ENCODE data around the gene SLC25A44.

SLC25A44 gene

GRCh38 chr1:156193488-156194299, at the start of gene SLC25A44:
TSS of gene SLC25A44 (plus strand) at chr1:156194104. CDS start at chr1:156199848, 5,744 bp downstream.
- peak; percentile 97 for DNase-seq

- no peak for DNase-seq
These were observed 49.2 kb upstream of the SLC25A44 start for GRCh38 chr1:156144742-156145141.

- DNase-seq: no peak
These were observed 48.3 kb upstream of the SLC25A44 start for GRCh38 chr1:156145650-156146019.

GRCh38 chr1:156146020-156146768, 47.7 kb upstream of the SLC25A44 start:
- DNase-seq: peak; percentile 59

- no peak for DNase-seq
These were observed 47.0 kb upstream of the SLC25A44 start for GRCh38 chr1:156146769-156147405.

- no peak for DNase-seq
These were observed 45.7 kb upstream of the SLC25A44 start for GRCh38 chr1:156148216-156148615.

- no peak for DNase-seq
These were observed 44.3 kb upstream of the SLC25A44 start for GRCh38 chr1:156149374-156150332.

- DNase-seq: no peak
These were observed 43.4 kb upstream of the SLC25A44 start for GRCh38 chr1:156150333-156151011.

GRCh38 chr1:156151093-156151688, 42.7 kb upstream of the SLC25A44 start:
- DNase-seq: no peak

- DNase-seq: no peak
These were observed 41.3 kb upstream of the SLC25A44 start for GRCh38 chr1:156152628-156153027.

GRCh38 chr1:156153362-156153761, 40.5 kb upstream of the SLC25A44 start, which contains the start of gene SEMA4A:
TSS of gene SEMA4A (plus strand) at chr1:156153585. CDS start at chr1:156154579, 994 bp downstream.
- no peak for DNase-seq

- DNase-seq: peak; percentile 83
These were observed 39.6 kb upstream of the SLC25A44 start for GRCh38 chr1:156154317-156154749.

GRCh38 chr1:156155756-156156510, 38.0 kb upstream of the SLC25A44 start:
- DNase-seq: no peak

- DNase-seq: no peak
These were observed 36.4 kb upstream of the SLC25A44 start for GRCh38 chr1:156157506-156157905.

GRCh38 chr1:156157966-156158365, 35.9 kb upstream of the SLC25A44 start:
- DNase-seq: no peak

- DNase-seq: no peak
These were observed 33.7 kb upstream of the SLC25A44 start for GRCh38 chr1:156160000-156160742.

GRCh38 chr1:156160743-156161171, 33.1 kb upstream of the SLC25A44 start:
- peak; percentile 90 for DNase-seq

GRCh38 chr1:156162430-156163037, 31.4 kb upstream of the SLC25A44 start:
- no peak for DNase-seq

GRCh38 chr1:156163712-156164111, 30.2 kb upstream of the SLC25A44 start:
- DNase-seq: no peak

All from activated CD4-positive, alpha-beta T cell treated with anti-CD3 and anti-CD28 coated beads for 48 hours (primary cell).